GF-D8 (cell line): ENCODE measurements around the gene ZFAND5.
A peak's percentile ranks its signal among the peaks of the same experiment; 100 is the strongest.

Experiments
- DNase-seq: peaks from one replicate; lab custom pipeline; 2025; lab: John Stamatoyannopoulos, UW

ZFAND5 gene

DNA sequence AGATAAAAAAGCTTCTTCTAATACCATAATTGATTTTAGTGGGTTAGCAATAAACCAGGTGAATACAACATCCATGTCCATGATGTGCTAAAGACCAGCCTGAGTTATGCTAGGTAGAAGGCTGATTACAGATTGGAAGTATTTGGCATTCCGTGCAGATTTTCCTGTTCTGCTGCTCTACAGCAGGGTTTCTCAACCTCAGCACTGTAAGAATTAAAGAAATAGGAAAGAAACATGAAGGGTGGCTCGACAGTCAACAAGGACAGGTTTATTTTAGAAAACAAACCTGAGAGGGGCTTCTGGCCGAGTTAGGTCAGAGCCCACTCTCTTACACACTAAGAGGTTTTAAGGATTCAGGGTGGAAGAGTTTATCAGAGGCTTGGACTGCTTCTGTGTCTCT, 42.3 kb downstream of the ZFAND5 start:
- no peak for DNase-seq

DNA sequence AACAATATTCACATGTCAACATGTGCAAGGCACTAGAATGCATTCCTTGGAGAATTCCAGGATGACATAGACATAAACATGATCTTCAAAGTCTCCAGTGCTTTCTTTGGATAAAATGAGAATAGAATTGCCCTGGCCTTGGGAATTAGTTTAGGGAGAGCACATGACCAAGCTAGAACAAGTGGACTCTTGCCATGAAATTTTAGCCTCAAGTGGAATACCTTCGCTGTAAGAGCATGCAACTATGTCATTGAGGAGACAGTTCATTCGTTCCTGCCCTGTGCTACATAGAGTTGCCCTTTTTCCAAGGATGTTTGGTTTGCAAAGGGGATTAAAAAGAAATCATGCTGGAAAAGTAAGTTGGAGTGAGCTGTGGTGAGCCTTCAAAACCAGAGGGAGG, 42.7 kb downstream of the ZFAND5 start:
- no peak for DNase-seq

DNA sequence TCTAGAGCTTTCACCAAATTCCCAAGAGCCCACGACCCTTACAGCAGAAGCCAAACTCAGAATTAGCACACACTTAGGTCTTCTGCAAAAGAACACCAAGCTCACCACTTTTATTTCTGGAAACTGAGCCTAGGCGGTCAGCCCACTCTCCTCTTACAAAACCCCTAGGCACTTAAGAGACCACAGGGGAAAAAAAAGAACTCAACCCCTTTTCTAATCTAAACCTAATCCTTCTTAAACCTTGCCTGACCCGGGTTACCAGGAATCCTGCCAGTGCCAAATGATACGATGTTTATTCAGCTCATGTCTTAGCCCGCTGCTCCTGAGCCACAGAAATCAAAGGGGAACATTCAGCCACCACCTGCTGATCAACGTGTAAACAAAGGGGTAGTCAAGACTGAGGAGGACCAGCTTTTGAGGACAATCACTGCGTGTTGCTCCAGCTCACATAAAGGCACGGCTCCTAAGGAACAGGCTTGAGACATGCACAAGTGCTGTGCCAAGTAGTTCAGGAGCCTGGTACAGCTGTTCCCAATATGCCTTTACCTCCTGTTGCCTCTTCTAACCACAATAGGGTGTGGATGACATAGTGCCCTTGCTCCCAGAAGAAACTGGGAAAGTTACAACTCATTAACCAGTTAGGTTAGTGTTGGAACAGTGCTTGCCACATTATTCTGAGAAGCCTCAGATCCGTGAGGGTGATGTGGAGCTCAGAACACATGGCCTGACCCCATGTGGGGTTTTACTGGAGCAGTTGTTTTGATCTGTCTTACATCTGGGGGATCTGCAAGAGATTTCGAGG, 49.3 kb downstream of the ZFAND5 start:
- DNase-seq: peak; percentile 69

DNA sequence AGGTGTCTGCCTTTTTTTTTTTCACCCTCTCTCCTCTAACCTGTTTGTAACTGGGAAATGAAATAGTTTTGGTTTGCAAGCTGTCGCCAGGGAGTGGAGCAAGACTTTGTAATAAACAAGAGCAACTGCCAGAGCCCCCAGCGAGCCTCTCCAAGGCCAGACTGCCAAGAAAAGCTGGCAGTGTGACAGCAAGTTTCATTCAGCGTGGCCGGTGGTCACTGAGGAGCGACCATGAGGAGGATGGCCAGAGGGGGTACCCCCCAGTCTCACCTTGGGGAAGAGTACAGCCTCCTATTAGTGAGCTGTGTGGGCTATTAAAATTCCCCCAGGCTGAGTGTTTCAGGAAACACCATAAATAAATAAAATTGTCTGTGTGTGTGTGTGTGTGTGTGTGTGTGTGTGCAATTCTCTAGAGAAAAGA, 49.9 kb downstream of the ZFAND5 start:
- DNase-seq: peak; percentile 67

DNA sequence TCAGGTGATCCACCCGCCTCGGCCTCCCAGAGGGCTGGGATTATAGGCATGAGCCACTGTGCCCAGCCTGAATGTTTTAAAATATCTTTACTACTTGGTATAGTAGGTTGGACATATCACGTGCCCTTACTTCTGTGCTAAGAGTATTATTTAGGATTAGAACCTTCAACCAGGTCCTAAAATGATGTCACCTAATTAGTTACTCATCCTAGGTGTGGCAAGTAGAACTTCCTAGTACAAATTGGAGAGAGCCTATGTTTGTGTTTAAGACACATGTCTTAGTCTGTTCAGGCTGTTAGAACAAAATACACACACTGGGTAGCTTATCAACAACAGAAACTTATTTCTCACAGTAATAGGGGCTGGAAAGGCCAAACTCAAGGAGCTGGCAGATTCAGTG, 51.5 kb downstream of the ZFAND5 start:
- DNase-seq: no peak

DNA sequence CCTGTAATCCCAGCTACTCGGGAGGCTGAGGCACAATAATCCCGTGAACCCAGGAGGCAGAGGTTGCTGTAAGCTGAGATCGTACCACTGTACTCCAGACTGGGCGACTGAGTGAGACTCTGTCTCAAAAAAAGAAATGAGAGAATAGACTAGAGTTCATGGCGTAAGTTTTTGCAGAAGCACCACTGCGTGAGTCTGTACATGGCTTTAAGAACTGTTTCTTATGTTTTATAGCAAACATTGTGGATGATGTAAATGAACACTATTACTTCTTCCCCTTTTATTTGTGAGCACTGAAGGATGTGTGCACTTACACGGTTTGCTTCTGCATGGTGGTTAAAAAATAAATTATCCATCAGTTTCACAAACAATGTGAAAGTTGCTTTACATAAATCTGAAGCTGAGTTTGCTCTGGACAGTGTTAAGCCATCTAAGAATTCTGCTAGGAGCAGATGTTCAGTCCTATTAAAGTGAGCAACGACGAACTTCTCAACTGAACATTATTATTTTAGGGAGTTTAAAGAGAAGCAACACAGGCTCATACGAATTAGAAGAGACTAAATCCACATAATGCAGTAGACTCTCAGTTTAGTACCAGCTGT, 52.5 kb downstream of the ZFAND5 start:
- DNase-seq: no peak

DNA sequence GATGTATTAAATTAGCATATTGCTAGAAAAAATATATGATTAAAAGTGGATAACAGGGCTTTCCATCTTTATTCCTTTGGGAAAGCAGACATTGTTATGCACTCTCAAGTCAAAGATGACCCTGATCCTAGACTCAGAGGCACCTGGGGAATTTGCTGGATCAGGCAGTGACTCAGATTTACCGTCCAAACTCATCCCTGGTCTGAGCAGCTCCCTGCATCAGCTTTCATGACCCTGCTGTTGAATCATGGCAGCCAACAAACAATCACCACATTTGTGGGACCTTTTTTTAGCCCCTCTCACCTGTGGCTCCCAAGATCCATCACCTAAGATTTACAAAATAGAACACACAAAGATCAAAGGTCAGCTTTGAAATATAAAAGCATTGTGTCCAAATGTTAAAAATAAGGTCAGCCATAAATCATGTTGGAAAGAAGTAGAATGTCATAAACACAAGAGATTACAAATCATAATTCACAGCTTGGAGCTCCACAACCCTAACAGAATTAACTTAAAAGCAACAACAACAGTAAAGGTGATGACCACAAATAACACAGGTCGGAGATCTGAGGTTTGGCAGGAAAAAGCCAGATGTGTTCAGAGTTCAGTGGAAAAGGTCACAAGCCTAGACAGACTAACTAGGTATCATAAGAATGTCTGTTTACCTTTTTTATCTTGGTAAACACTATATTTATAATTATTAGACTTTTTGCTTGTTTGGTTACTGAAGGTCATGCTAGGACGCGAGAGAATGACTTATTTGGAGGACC, 55.5 kb downstream of the ZFAND5 start:
- DNase-seq: no peak

DNA sequence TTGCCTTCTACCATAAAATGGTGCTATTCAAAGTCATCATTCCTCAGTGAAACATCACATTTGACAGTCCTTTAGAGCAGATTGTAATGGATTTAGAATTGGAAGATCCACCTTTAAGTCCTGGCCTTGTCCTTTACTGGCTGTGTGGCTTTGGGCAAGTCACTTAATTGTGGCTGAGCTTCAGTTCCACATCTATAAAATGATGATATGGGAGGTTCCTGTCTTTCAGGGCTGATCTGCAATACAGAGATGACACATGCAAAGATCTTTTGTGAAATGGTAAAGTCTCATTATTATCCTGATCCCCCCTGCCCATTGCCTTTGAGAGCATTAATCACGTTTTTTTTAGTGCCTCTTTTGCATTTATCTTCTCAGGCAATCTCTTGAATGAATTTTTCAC, 58.2 kb downstream of the ZFAND5 start:
- peak; percentile 34 for DNase-seq

DNA sequence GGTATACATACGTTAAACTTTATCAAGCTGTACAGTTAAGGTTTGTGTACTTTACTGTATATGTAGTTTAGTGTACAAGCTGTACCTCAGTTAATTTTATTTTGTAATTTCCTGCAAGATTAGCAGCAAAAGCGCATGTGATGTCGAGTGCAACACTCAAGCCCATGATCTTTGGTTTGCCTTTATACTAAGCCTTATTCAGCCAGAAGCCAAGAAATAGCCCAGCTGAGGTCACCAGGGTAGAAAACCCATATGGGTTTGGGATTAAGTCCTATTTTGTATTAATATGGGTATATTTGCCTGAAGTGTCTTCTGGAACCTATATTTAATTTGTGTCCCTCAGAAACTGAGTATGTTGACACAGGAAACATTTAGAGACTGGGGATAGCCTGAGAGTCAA, 59.3 kb downstream of the ZFAND5 start:
- DNase-seq: peak; percentile 70

DNA sequence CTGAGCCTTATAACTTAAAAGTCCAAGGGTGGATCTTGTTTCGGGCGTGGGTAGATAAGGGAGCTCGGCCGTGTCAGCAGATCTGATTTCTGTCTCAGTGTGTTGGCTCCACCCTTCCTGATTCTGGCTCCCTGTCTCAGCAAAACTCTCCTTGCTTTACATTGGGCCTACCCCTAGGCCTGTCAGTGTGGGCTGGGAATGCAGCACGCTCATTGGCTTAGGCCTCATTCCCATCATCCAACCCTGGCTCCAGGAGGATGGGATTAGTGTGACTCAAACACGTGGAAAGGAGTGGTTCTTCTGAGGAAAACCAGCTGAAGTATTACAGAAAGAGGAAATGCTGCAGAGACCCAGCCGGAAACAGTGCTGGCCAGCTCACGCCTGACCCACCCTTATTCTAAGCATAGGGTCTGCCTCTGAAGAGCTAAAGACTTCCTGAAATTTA, 59.9 kb downstream of the ZFAND5 start:
- DNase-seq: peak; percentile 98

DNA sequence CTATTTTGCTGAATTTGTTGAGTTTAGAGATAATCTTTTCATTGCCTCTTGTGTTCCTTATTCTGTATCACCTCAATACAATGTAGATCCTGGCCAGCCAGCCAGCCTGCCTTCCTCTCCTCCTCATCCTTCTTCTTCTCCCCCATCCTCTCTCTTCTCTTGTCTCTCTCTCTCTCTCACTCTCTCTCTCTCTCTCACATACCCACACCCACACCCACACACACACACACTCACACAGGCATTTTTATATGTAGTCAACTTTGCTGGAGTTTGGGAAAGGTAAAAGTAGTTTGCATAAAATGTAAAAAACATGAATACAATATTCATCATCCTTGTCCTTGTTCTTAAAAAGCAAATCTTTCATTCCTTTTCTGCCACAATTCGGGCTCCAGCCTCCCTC, 60.5 kb downstream of the ZFAND5 start:
- no peak for DNase-seq
